ENCODE measurements around the gene NET1. TPM values are rescaled to one million over a fixed set of nuclear protein-coding genes. Genes with fewer than 3 reads are reported as not detected.
"Not testable (repeated sequence)": the region's sequence is repeated elsewhere in the genome, so short reads cannot be mapped to it uniquely, and the experiment has no call there.

Gene NET1
- total RNA-seq, 1 donor from 2014 or later, result 97.5 TPM

GRCh38 chr10:5467207-5467535 lies 54.8 kb downstream of the NET1 start:
- no peaks in the 10 kb centered on the region for H3K36me3 Mint-ChIP-seq (ENCODE audit: insufficient read depth)
- no peak overlapping the region for H3K4me3 Mint-ChIP-seq (ENCODE audit: low read depth)
- peaks cover 8% of the 10 kb centered on the region for H3K27me3 Mint-ChIP-seq
- peaks cover 37% of the 10 kb centered on the region for H3K4me1 Mint-ChIP-seq (ENCODE audit: low read depth)
- H3K9me3 Mint-ChIP-seq (ENCODE audit: low read depth), result no peaks in the 10 kb centered on the region
- H3K27ac Mint-ChIP-seq, result peak overlapping the region; percentile 98
- no peak for TF ChIP-seq CTCF (IDR thresholded peaks at IDR 0.05; ENCODE audit: unreplicated experiment)
- DNase-seq (ENCODE audit: low spot score, unreplicated experiment), result no peak

GRCh38 chr10:5467634-5468255 lies 55.4 kb downstream of the NET1 start:
- H3K4me1 Mint-ChIP-seq (ENCODE audit: low read depth), result peaks cover 34% of the 10 kb centered on the region
- H3K36me3 Mint-ChIP-seq (ENCODE audit: insufficient read depth), result no peaks in the 10 kb centered on the region
- DNase-seq (ENCODE audit: low spot score, unreplicated experiment), result no peak
- TF ChIP-seq CTCF (IDR thresholded peaks at IDR 0.05; ENCODE audit: unreplicated experiment), result no peak
- no peak overlapping the region for H3K4me3 Mint-ChIP-seq (ENCODE audit: low read depth)
- H3K27ac Mint-ChIP-seq, result peak overlapping the region; percentile 98
- H3K9me3 Mint-ChIP-seq (ENCODE audit: low read depth), result no peaks in the 10 kb centered on the region
- H3K27me3 Mint-ChIP-seq, result peaks cover 11% of the 10 kb centered on the region

- no peaks in the 10 kb centered on the region for H3K9me3 Mint-ChIP-seq (ENCODE audit: low read depth)
- H3K27me3 Mint-ChIP-seq, result peaks cover 16% of the 10 kb centered on the region
- no peak for TF ChIP-seq CTCF (IDR thresholded peaks at IDR 0.05; ENCODE audit: unreplicated experiment)
- H3K27ac Mint-ChIP-seq, result no peak overlapping the region
- no peaks in the 10 kb centered on the region for H3K36me3 Mint-ChIP-seq (ENCODE audit: insufficient read depth)
- no peak overlapping the region for H3K4me3 Mint-ChIP-seq (ENCODE audit: low read depth)
- H3K4me1 Mint-ChIP-seq (ENCODE audit: low read depth), result peaks cover 28% of the 10 kb centered on the region
- no peak for DNase-seq (ENCODE audit: low spot score, unreplicated experiment)
These were observed 56.1 kb downstream of the NET1 start for GRCh38 chr10:5468262-5469106.

GRCh38 chr10:5469353-5470061 lies 57.1 kb downstream of the NET1 start:
- H3K9me3 Mint-ChIP-seq (ENCODE audit: low read depth), result no peaks in the 10 kb centered on the region
- no peaks in the 10 kb centered on the region for H3K36me3 Mint-ChIP-seq (ENCODE audit: insufficient read depth)
- H3K27me3 Mint-ChIP-seq, result peaks cover 19% of the 10 kb centered on the region
- no peak for TF ChIP-seq CTCF (IDR thresholded peaks at IDR 0.05; ENCODE audit: unreplicated experiment)
- peak overlapping the region; percentile 74 for H3K27ac Mint-ChIP-seq
- H3K4me1 Mint-ChIP-seq (ENCODE audit: low read depth), result peaks cover 26% of the 10 kb centered on the region
- no peak overlapping the region for H3K4me3 Mint-ChIP-seq (ENCODE audit: low read depth)
- no peak for DNase-seq (ENCODE audit: low spot score, unreplicated experiment)

- H3K9me3 Mint-ChIP-seq (ENCODE audit: low read depth), result no peaks in the 10 kb centered on the region
- no peak overlapping the region for H3K27ac Mint-ChIP-seq
- DNase-seq (ENCODE audit: low spot score, unreplicated experiment), result no peak
- H3K36me3 Mint-ChIP-seq (ENCODE audit: insufficient read depth), result no peaks in the 10 kb centered on the region
- H3K4me1 Mint-ChIP-seq (ENCODE audit: low read depth), result peaks cover 26% of the 10 kb centered on the region
- TF ChIP-seq CTCF (IDR thresholded peaks at IDR 0.05; ENCODE audit: unreplicated experiment), result no peak
- peaks cover 19% of the 10 kb centered on the region for H3K27me3 Mint-ChIP-seq
- H3K4me3 Mint-ChIP-seq (ENCODE audit: low read depth), result no peak overlapping the region
These were observed 57.9 kb downstream of the NET1 start for GRCh38 chr10:5470062-5470751.

- not testable (repeated sequence) for H3K9me3 Mint-ChIP-seq (ENCODE audit: low read depth); H3K4me3 Mint-ChIP-seq (ENCODE audit: low read depth); H3K27ac Mint-ChIP-seq; DNase-seq (ENCODE audit: low spot score, unreplicated experiment); H3K4me1 Mint-ChIP-seq (ENCODE audit: low read depth); H3K36me3 Mint-ChIP-seq (ENCODE audit: insufficient read depth)
- H3K27me3 Mint-ChIP-seq, result peaks cover 29% of the 10 kb centered on the region
These were observed 62.3 kb downstream of the NET1 start for GRCh38 chr10:5474642-5475041.

- not testable (repeated sequence) for H3K36me3 Mint-ChIP-seq (ENCODE audit: insufficient read depth); H3K27ac Mint-ChIP-seq; H3K4me1 Mint-ChIP-seq (ENCODE audit: low read depth); DNase-seq (ENCODE audit: low spot score, unreplicated experiment); H3K9me3 Mint-ChIP-seq (ENCODE audit: low read depth); H3K4me3 Mint-ChIP-seq (ENCODE audit: low read depth)
- peaks cover 29% of the 10 kb centered on the region for H3K27me3 Mint-ChIP-seq
These were observed 62.7 kb downstream of the NET1 start for GRCh38 chr10:5475088-5475487.

Data from progenitor cell of endocrine pancreas (in vitro differentiated cells).